ENCODE results near the gene TMEM145.
A peak's percentile ranks its signal among the peaks of the same experiment; 100 is the strongest.

The TMEM145 gene

DNA sequence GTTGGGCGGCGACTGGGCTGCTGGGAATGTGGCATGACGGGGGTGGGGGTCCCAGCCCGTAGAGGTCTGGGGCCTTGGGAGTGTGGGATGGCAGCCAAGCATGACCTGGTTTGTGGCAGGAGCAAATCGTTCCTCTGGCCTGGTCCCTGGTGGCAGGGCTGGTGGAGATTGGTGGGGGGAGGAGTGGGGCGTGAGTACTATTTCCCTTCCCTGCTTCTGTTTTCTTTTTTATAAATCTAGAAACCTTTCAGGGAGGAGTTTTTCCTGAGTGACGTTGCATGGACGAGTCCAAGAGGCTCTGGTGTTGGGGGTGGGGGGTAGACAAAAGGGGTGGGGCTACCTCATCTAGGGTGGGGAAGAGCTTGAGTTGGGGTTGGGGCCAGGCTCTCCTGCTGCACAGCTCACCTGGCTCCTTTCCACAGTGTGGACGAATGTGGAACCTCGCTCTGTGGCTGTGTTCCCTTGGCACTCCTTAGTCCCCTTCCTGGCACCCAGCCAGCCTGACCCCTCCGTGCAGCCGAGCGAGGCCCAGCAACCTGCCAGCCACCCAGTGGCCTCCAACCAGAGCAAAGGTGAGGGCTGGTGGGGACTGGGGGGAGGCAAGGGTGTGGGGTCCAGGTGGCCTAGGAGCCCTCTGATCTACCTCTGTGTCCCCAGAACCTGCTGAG lies 26.6 kb upstream of the TMEM145 start:
- DNase-seq = no peak
- no peak overlapping the region for H3K4me3 ChIP-seq (ENCODE audit: low read depth, low read length)
- peak overlapping the region; percentile 76; the same call in 1 of the 2 replicates for H3K27ac ChIP-seq
- no peaks in the 10 kb centered on the region for H3K9me3 ChIP-seq (ENCODE audit: severe bottlenecking)
- peaks cover 50% of the 10 kb centered on the region for H3K36me3 ChIP-seq
- no peak for TF ChIP-seq CTCF (IDR thresholded peaks at IDR 0.05; ENCODE audit: low read depth, low read length)
- H3K27me3 ChIP-seq (ENCODE audit: insufficient read depth, low read depth, severe bottlenecking) = no peaks in the 10 kb centered on the region

GRCh38 chr19:42287017-42287826 lies 25.9 kb upstream of the TMEM145 start:
- H3K27ac ChIP-seq = no peak overlapping the region
- no peak for DNase-seq
- TF ChIP-seq CTCF (IDR thresholded peaks at IDR 0.05; ENCODE audit: low read depth, low read length) = no peak
- no peaks in the 10 kb centered on the region for H3K27me3 ChIP-seq (ENCODE audit: insufficient read depth, low read depth, severe bottlenecking)
- H3K4me3 ChIP-seq (ENCODE audit: low read depth, low read length) = no peak overlapping the region
- no peaks in the 10 kb centered on the region for H3K9me3 ChIP-seq (ENCODE audit: severe bottlenecking)
- H3K36me3 ChIP-seq = peaks cover 57% of the 10 kb centered on the region

- no peak for DNase-seq
- no peaks in the 10 kb centered on the region for H3K27me3 ChIP-seq (ENCODE audit: insufficient read depth, low read depth, severe bottlenecking)
- peaks cover 63% of the 10 kb centered on the region for H3K36me3 ChIP-seq
- H3K27ac ChIP-seq = no peak overlapping the region
- no peaks in the 10 kb centered on the region for H3K9me3 ChIP-seq (ENCODE audit: severe bottlenecking)
- no peak overlapping the region for H3K4me3 ChIP-seq (ENCODE audit: low read depth, low read length)
- TF ChIP-seq CTCF (IDR thresholded peaks at IDR 0.05; ENCODE audit: low read depth, low read length) = no peak
Measured at GRCh38 chr19:42287827-42288107, 25.3 kb upstream of the TMEM145 start.

DNA sequence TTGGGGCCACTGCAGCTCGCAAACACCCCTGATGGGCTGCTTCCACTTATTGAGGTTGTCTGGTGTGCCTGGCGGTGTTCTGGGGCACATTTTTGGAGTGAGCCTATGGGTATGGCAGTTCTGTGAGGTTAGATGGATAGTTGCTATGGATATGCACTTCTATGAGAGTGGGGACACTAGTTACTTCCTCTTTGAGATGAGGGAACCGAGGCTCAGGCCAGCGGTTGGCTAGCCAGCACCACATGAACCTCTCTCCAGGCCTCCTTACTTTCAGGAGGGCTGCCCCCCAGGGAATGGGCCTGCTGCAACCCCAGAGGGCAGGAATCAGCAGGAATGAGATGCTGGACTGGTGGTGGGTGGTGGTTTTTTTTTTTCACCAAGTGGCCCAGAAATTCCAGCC lies 24.7 kb upstream of the TMEM145 start:
- no peak overlapping the region for H3K27ac ChIP-seq
- no peak for DNase-seq
- no peaks in the 10 kb centered on the region for H3K9me3 ChIP-seq (ENCODE audit: severe bottlenecking)
- TF ChIP-seq CTCF (IDR thresholded peaks at IDR 0.05; ENCODE audit: low read depth, low read length) = no peak
- H3K4me3 ChIP-seq (ENCODE audit: low read depth, low read length) = no peak overlapping the region
- peaks cover 69% of the 10 kb centered on the region for H3K36me3 ChIP-seq
- H3K27me3 ChIP-seq (ENCODE audit: insufficient read depth, low read depth, severe bottlenecking) = no peaks in the 10 kb centered on the region

- Histone ChIP-seq H3K27me3 (ENCODE audit: insufficient read depth, low read depth, severe bottlenecking) (no peaks in the 10 kb centered on the region), H3K36me3 (peaks cover 75% of the 10 kb centered on the region), H3K4me3 (ENCODE audit: low read depth, low read length) (no peak overlapping the region), H3K27ac (no peak overlapping the region), H3K9me3 (ENCODE audit: severe bottlenecking) (no peaks in the 10 kb centered on the region)
- no peak for DNase-seq
- 0 out of 2 replicates have a peak, but pooled peaks have one; percentile 12 for TF ChIP-seq CTCF (IDR thresholded peaks at IDR 0.05; ENCODE audit: low read depth, low read length)
Measured at GRCh38 chr19:42288881-42289555, 24.1 kb upstream of the TMEM145 start.
